Adipocyte (in vitro differentiated cells): ENCODE measurements around the gene ZDHHC6.
"Not testable (repeated sequence)": the region's sequence is repeated elsewhere in the genome, so short reads cannot be mapped to it uniquely, and the experiment has no call there.

Experiments
- DNase-seq: peaks from one replicate; pipeline ENCODE4 v3.0.0-alpha.2; 2015; ENCODE audit warnings: low read depth
- H3K27me3 ChIP-seq: replicated peaks from 2 replicates; pipeline ENCODE4 v1.7.0; 2013; ENCODE audit warnings: mild to moderate bottlenecking, low read length, moderate library complexity; ENCODE audit not compliant: control insufficient read depth, insufficient read depth
- H3K36me3 ChIP-seq: 2 replicates; pipeline ENCODE4 v1.7.0; 2013; ENCODE audit warnings: low read length, mild to moderate bottlenecking, moderate library complexity; ENCODE audit not compliant: control insufficient read depth, insufficient read depth, severe bottlenecking
- H3K4me1 ChIP-seq: 2 replicates; pipeline ENCODE4 v1.7.0; 2013; ENCODE audit warnings: mild to moderate bottlenecking, low read length, moderate library complexity; ENCODE audit not compliant: control insufficient read depth, insufficient read depth
- H3K4me3 ChIP-seq: 2 replicates; pipeline ENCODE4 v1.7.0; 2013; ENCODE audit warnings: mild to moderate bottlenecking, low read length, moderate library complexity
- H3K9ac ChIP-seq: 2 replicates; pipeline ENCODE4 v1.7.0; 2013; ENCODE audit warnings: mild to moderate bottlenecking, low read length, moderate library complexity
- H3K9me3 ChIP-seq: 2 replicates; pipeline ENCODE4 v1.7.0; 2013; ENCODE audit warnings: mild to moderate bottlenecking, low read length, moderate library complexity; ENCODE audit not compliant: control insufficient read depth

ZDHHC6 gene

GRCh38 chr10:112465299-112465883 is 18.7 kb upstream of the ZDHHC6 start:
- peaks cover 46% of the 10 kb centered on the region for H3K36me3 ChIP-seq
- no peak overlapping the region for H3K4me3 ChIP-seq
- no peak overlapping the region for H3K9ac ChIP-seq

GRCh38 chr10:112464074-112464473 is 17.4 kb upstream of the ZDHHC6 start:
- not testable (repeated sequence) for H3K4me3 ChIP-seq, H3K27me3 ChIP-seq, H3K9me3 ChIP-seq, H3K4me1 ChIP-seq, H3K9ac ChIP-seq, DNase-seq
- peaks cover 46% of the 10 kb centered on the region for H3K36me3 ChIP-seq

More at GRCh38 chr10:112465299-112465883, 18.7 kb upstream of the ZDHHC6 start:
- no peak for DNase-seq
- peaks cover 8% of the 10 kb centered on the region for H3K4me1 ChIP-seq
- no peaks in the 10 kb centered on the region for H3K9me3 ChIP-seq
- H3K27me3 ChIP-seq = no peaks in the 10 kb centered on the region

GRCh38 chr10:112461029-112461887 is 14.5 kb upstream of the ZDHHC6 start:
- Histone ChIP-seq H3K27me3 (no peaks in the 10 kb centered on the region), H3K9me3 (no peaks in the 10 kb centered on the region), H3K9ac (no peak overlapping the region), H3K4me1 (peaks cover 8% of the 10 kb centered on the region), H3K4me3 (no peak overlapping the region), H3K36me3 (peaks cover 25% of the 10 kb centered on the region)
- DNase-seq = peak; percentile 47

GRCh38 chr10:112460366-112460765 is 13.7 kb upstream of the ZDHHC6 start:
- Histone ChIP-seq H3K27me3 (no peaks in the 10 kb centered on the region), H3K4me3 (no peak overlapping the region), H3K36me3 (peaks cover 16% of the 10 kb centered on the region), H3K9ac (no peak overlapping the region), H3K4me1 (peaks cover 8% of the 10 kb centered on the region), H3K9me3 (no peaks in the 10 kb centered on the region)
- no peak for DNase-seq

- H3K4me3 ChIP-seq = no peak overlapping the region
- H3K27me3 ChIP-seq = no peaks in the 10 kb centered on the region
- DNase-seq = no peak
- no peak overlapping the region for H3K9ac ChIP-seq
- peaks cover 4% of the 10 kb centered on the region for H3K9me3 ChIP-seq
- peaks cover 5% of the 10 kb centered on the region for H3K36me3 ChIP-seq
- peaks cover 8% of the 10 kb centered on the region for H3K4me1 ChIP-seq
These were observed 9.8 kb upstream of the ZDHHC6 start for GRCh38 chr10:112456533-112456932.

- DNase-seq = no peak
- no peak overlapping the region for H3K4me3 ChIP-seq
- peaks cover 4% of the 10 kb centered on the region for H3K9me3 ChIP-seq
- H3K4me1 ChIP-seq = no peaks in the 10 kb centered on the region
- H3K27me3 ChIP-seq = no peaks in the 10 kb centered on the region
- H3K9ac ChIP-seq = no peak overlapping the region
- H3K36me3 ChIP-seq = no peaks in the 10 kb centered on the region
These were observed 8.4 kb upstream of the ZDHHC6 start for GRCh38 chr10:112454910-112455779.

- Histone ChIP-seq H3K9me3 (peaks cover 3% of the 10 kb centered on the region), H3K36me3 (peaks cover 13% of the 10 kb centered on the region)
- DNase-seq = no peak
These were observed 2.2 kb upstream of the ZDHHC6 start for GRCh38 chr10:112448888-112449287.

GRCh38 chr10:112447620-112447928 is 860 bp upstream of the ZDHHC6 start:
- Histone ChIP-seq H3K9ac (peak overlapping the region; percentile 98), H3K36me3 (peaks cover 24% of the 10 kb centered on the region), H3K27me3 (no peaks in the 10 kb centered on the region), H3K4me3 (peak overlapping the region; percentile 98), H3K9me3 (no peaks in the 10 kb centered on the region), H3K4me1 (peaks cover 19% of the 10 kb centered on the region)
- DNase-seq = no peak

More at GRCh38 chr10:112448888-112449287, 2.2 kb upstream of the ZDHHC6 start:
- Histone ChIP-seq H3K4me3 (no peak overlapping the region), H3K27me3 (no peaks in the 10 kb centered on the region), H3K4me1 (peaks cover 19% of the 10 kb centered on the region), H3K9ac (no peak overlapping the region)

- Histone ChIP-seq H3K9ac (peak overlapping the region; percentile 98), H3K36me3 (peaks cover 37% of the 10 kb centered on the region), H3K4me1 (peaks cover 19% of the 10 kb centered on the region), H3K4me3 (peak overlapping the region; percentile 98), H3K27me3 (no peaks in the 10 kb centered on the region), H3K9me3 (no peaks in the 10 kb centered on the region)
- peak; percentile 47 for DNase-seq
These were observed 459 bp downstream of the ZDHHC6 start for GRCh38 chr10:112446055-112446854.

- peaks cover 69% of the 10 kb centered on the region for H3K36me3 ChIP-seq
- no peak overlapping the region for H3K4me3 ChIP-seq
- H3K4me1 ChIP-seq = peaks cover 8% of the 10 kb centered on the region
- no peak for DNase-seq
- H3K27me3 ChIP-seq = no peaks in the 10 kb centered on the region
- no peaks in the 10 kb centered on the region for H3K9me3 ChIP-seq
- no peak overlapping the region for H3K9ac ChIP-seq
These were observed 4.7 kb downstream of the ZDHHC6 start for GRCh38 chr10:112442063-112442462.
